Measurements from ENCODE around the gene ALDH3A1.

The ALDH3A1 gene

DNA sequence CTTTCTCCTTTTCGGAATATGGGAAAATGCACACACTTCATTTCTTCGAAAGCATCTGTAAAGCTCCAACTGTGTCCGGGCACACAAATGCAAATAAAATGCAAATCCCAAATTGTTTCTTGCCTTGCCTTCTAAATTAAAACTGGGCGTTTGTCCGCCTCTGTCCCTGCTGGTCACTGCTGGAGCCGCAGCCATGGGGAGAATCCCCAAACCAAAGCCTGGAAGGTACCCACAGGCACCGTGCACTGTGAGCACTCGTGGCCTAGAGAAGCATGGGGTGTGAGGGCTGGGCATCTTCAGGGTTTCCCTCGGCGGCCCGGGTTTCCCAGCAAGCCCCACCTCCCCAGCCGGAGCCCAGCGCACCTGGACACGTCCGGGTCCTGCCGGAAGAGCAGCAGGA, 34.6 kb downstream of the ALDH3A1 start:
- TF ChIP-seq, protein P1, sequence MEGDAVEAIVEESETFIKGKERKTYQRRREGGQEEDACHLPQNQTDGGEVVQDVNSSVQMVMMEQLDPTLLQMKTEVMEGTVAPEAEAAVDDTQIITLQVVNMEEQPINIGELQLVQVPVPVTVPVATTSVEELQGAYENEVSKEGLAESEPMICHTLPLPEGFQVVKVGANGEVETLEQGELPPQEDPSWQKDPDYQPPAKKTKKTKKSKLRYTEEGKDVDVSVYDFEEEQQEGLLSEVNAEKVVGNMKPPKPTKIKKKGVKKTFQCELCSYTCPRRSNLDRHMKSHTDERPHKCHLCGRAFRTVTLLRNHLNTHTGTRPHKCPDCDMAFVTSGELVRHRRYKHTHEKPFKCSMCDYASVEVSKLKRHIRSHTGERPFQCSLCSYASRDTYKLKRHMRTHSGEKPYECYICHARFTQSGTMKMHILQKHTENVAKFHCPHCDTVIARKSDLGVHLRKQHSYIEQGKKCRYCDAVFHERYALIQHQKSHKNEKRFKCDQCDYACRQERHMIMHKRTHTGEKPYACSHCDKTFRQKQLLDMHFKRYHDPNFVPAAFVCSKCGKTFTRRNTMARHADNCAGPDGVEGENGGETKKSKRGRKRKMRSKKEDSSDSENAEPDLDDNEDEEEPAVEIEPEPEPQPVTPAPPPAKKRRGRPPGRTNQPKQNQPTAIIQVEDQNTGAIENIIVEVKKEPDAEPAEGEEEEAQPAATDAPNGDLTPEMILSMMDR (conservative IDR thresholded peaks at IDR 0.05; ENCODE audit: low read length): peak; percentile 27
- no peak for DNase-seq (ENCODE audit: low read depth)
- no peak overlapping the region for H3K4me3 ChIP-seq (ENCODE audit: low read length)

DNA sequence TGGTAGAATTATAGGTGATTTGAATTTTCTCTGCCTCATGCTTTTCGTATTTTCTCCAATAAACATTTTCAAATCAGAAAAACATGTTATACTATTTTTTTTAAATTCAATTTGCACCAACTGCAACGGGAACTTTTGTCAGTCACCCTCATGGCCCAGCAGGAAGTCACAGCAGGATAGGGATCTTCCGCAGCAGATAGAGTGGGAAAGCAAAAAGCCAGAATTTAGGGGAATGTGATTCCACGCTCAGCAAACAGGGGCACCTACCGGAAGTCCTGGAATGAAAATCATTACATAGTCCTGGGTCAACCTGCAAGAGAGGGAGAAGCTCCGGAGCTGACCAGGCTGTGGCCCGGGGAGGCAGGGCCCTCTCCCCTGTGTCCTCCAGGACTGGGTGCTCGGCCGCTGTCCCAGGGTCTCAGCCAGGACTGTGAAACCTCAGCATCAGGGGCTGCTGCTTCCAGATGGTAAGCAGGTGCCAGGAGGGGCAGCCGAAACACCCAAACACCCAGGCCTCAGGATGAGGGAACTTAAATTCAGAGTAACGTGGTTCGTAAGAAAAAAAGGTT, 35.6 kb downstream of the ALDH3A1 start:
- TF ChIP-seq, protein P1 (conservative IDR thresholded peaks at IDR 0.05; ENCODE audit: low read length): no peak
- H3K4me3 ChIP-seq (ENCODE audit: low read length): no peak overlapping the region
- DNase-seq (ENCODE audit: low read depth): no peak

DNA sequence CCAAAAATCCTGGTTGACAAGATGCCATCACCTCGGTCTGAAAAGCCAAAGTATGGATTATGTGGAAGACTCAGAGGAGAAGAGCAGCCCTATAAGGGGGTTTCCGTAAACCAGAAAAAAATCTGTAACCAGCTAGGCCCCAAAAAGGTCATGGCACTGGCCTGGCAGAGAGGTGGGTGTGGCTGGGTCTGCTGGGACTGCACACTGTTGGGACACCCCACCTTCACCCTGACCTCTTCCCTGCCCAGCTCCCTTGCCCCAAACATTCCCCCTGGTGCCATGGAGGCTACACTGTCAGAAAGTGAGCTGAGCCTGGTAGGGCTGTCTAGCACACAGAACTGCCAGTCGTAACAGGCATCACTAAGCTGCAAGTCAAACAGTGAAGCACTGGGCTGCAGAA, 38.3 kb downstream of the ALDH3A1 start:
- H3K4me3 ChIP-seq (ENCODE audit: low read length): no peak overlapping the region
- no peak for DNase-seq (ENCODE audit: low read depth)
- TF ChIP-seq, protein P1 (conservative IDR thresholded peaks at IDR 0.05; ENCODE audit: low read length): no peak

DNA sequence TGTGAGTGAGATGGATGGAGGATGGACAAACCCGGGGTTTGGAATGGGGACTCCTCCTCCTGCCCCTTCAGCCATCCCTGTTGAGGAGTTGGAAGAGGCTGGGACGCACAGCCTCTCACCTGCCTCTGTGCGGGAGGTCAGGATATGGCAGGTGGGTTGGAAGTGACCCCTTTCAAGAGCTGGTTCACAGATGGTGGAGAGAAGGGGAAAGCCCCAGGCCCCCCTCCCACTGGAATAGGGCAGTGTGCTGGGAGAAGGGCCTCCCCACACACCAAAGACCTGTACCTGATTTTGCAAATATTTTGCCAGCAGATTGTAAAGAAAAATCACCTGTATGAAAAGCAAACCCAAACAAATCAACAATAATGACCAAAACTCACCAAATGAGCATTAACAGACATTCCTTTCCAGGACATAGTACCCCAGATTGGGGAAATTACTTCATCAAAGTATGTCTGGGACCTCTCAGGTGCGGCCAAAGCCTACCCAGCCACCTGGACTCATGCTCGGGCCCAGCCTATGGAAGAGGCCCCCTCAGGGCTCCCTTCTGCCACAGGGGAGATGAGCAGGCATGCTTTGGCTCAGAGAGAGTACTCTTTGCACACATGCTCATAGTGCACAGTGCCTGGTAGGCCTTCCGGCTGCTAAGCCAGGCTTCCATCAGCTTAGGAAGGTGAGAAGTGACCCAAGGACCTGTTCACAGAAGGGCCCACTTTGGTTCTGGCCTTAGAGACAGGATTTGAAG, 39.5 kb downstream of the ALDH3A1 start:
- no peak for DNase-seq (ENCODE audit: low read depth)
- TF ChIP-seq, protein P1 (conservative IDR thresholded peaks at IDR 0.05; ENCODE audit: low read length): no peak
- H3K4me3 ChIP-seq (ENCODE audit: low read length): no peak overlapping the region

- TF ChIP-seq, protein P1 (conservative IDR thresholded peaks at IDR 0.05; ENCODE audit: low read length): no peak
Observed at GRCh38 chr17:19707728-19708221, 40.3 kb downstream of the ALDH3A1 start.

GRCh38 chr17:19706791-19707727, 41.0 kb downstream of the ALDH3A1 start:
- no peak for DNase-seq (ENCODE audit: low read depth)
- no peak overlapping the region for H3K4me3 ChIP-seq (ENCODE audit: low read length)
- TF ChIP-seq, protein P1 (conservative IDR thresholded peaks at IDR 0.05; ENCODE audit: low read length): no peak

More at GRCh38 chr17:19707728-19708221, 40.3 kb downstream of the ALDH3A1 start:
- no peak overlapping the region for H3K4me3 ChIP-seq (ENCODE audit: low read length)
- no peak for DNase-seq (ENCODE audit: low read depth)

All from AG10803 (cell line).